ENCODE measurements around the gene FOXA2.

- TF ChIP-seq CTCF (conservative IDR thresholded peaks at IDR 0.05) (no peak), ZFX (IDR thresholded peaks at IDR 0.05) (no peak)
Observed at GRCh38 chr20:22567944-22568871, 16.2 kb downstream of the FOXA2 start.

All from C4-2B (cell line).